ENCODE data around the gene SETMAR. TPM values are rescaled to one million over a fixed set of nuclear protein-coding genes. Genes with fewer than 3 reads are reported as not detected.

SETMAR gene
- total RNA-seq, 3 donors from 2014 or later, result 35.1 to 58.7 (median 46.7) TPM

Other genes starting within 250 kb of the SETMAR start
- 10 to 100 TPM; 84.2 to 87.1 (median 84.9) TPM for gene SUMF1, start 163.9 kb downstream of the SETMAR start, total RNA-seq
- gene ITPR1, start 190.0 kb downstream of the SETMAR start, total RNA-seq, result 100 to 1,000 TPM in 2 of 3 donors, 10 to 100 TPM in 1; 53.8 to 227 (median 174) TPM